Measurements from ENCODE around the gene CNTN5.

The CNTN5 gene

DNA sequence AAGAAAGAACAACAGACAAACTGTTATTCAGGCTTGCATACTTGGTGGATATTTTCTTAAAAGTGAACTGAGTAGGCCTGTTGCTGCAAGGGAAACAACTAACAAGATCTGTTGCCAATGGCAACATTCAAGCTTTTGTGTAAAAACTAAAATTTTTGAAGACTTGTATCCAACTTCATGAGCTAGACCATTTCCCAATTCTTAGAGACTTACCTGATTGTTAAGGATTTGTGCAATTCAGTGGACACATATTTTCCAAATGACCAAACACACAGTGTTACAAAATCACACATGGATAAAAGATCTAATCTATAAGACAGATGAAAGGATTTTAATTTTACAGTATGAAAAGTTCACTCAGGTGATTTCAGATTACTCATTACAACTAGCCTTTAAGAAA, 564.1 kb downstream of the CNTN5 start:
- Histone ChIP-seq H3K4me1 (ENCODE audit: control insufficient read depth, insufficient read depth, low read length) (no peaks in the 10 kb centered on the region), H3K9me3 (replicated peaks; ENCODE audit: low read length) (no peaks in the 10 kb centered on the region), H3K4me2 (ENCODE audit: low read length) (no peak overlapping the region), H3K36me3 (ENCODE audit: insufficient read depth, low read length) (no peaks in the 10 kb centered on the region), H3K9ac (ENCODE audit: low read depth, low read length) (no peak overlapping the region), H3K27me3 (ENCODE audit: control insufficient read depth, insufficient read depth, low read length) (no peaks in the 10 kb centered on the region), H3K4me3 (ENCODE audit: low read length) (no peak overlapping the region)

DNA sequence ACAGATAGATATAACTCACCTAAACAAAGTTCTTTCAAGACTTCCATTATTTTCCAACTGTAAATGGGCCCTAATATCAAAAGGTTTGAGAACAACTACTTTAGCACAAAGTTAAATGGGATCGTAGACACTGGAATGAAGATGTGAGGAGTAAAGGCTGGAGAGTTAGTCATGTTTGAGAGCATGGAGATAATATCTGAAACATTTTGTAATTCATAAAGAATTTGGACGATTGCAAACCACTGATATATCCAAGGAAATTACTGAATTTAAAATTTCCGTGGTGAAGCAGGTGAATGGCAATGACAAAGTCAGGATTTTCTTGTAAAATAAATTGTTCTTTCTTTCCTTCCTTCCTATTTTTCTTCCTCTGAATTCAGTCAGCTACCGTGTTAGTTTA, 564.9 kb downstream of the CNTN5 start:
- Histone ChIP-seq H3K36me3 (ENCODE audit: insufficient read depth, low read length) (no peaks in the 10 kb centered on the region), H3K4me2 (ENCODE audit: low read length) (no peak overlapping the region), H3K4me1 (ENCODE audit: control insufficient read depth, insufficient read depth, low read length) (no peaks in the 10 kb centered on the region), H3K9me3 (replicated peaks; ENCODE audit: low read length) (no peaks in the 10 kb centered on the region), H3K9ac (ENCODE audit: low read depth, low read length) (no peak overlapping the region), H3K27me3 (ENCODE audit: control insufficient read depth, insufficient read depth, low read length) (no peaks in the 10 kb centered on the region), H3K4me3 (ENCODE audit: low read length) (no peak overlapping the region)

DNA sequence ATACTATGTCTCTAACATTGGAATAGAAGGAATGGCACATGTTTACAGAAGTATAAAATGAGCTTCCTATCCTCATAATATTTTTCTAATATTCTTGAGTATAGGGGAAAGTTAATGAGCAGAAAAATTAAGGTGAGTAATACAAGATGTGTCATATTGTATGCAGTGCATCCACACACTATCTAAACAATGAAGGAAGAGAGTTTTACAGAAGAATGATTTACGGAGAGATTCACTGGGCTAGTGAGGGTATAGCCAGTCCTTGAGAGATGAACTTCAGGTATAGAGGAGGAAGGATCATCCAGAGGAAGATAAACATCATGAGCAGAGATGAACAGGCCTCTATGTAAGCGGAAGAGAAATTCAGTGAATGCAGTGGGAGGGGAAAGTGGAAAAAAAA, 569.0 kb downstream of the CNTN5 start:
- no peaks in the 10 kb centered on the region for H3K4me1 ChIP-seq (ENCODE audit: control insufficient read depth, insufficient read depth, low read length)
- H3K4me2 ChIP-seq (ENCODE audit: low read length) = no peak overlapping the region
- no peak overlapping the region for H3K9ac ChIP-seq (ENCODE audit: low read depth, low read length)
- H3K36me3 ChIP-seq (ENCODE audit: insufficient read depth, low read length) = no peaks in the 10 kb centered on the region
- H3K27me3 ChIP-seq (ENCODE audit: control insufficient read depth, insufficient read depth, low read length) = no peaks in the 10 kb centered on the region
- H3K4me3 ChIP-seq (ENCODE audit: low read length) = no peak overlapping the region
- no peaks in the 10 kb centered on the region for H3K9me3 ChIP-seq (replicated peaks; ENCODE audit: low read length)

DNA sequence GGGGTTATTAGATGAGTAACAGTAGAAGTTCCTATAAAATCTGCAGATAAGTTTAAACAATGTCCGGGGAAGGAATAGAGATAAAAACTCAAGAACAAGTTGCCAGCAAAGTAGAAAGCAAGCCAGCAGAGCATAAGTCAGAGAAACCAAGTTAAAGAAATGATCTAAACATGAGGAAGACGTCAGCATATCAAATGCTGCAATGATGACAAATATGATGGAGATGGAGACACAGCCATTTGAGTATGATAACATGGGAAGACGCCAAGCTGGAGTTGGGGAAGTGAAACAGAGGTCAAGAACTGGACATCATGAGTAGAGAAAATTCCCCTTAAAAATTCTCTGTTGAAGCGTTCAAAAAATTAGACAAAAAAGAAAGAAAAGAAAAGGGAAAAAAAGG, 571.5 kb downstream of the CNTN5 start:
- H3K4me1 ChIP-seq (ENCODE audit: control insufficient read depth, insufficient read depth, low read length) = no peaks in the 10 kb centered on the region
- H3K36me3 ChIP-seq (ENCODE audit: insufficient read depth, low read length) = no peaks in the 10 kb centered on the region
- no peak overlapping the region for H3K4me3 ChIP-seq (ENCODE audit: low read length)
- H3K9ac ChIP-seq (ENCODE audit: low read depth, low read length) = no peak overlapping the region
- H3K4me2 ChIP-seq (ENCODE audit: low read length) = no peak overlapping the region
- no peaks in the 10 kb centered on the region for H3K9me3 ChIP-seq (replicated peaks; ENCODE audit: low read length)
- H3K27me3 ChIP-seq (ENCODE audit: control insufficient read depth, insufficient read depth, low read length) = no peaks in the 10 kb centered on the region

DNA sequence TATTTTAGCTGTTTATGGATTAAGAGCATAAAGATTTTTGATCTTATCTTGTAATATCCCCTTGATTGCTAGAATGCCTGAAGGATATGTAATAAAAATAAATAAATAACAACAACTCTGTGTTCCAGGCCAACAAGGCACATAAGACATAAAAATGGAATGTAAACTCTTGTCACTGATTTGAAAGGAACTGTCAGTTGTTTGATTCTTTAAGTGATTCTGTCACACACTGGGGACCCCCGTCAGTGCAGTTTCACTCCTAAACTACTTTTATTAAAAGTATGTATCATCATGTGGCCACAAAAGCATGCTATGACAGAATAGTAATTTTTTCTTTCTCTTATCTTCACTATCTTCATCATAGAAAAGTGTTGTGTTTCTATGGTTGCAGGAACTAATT, 572.4 kb downstream of the CNTN5 start:
- Histone ChIP-seq H3K27me3 (ENCODE audit: control insufficient read depth, insufficient read depth, low read length) (no peaks in the 10 kb centered on the region), H3K9ac (ENCODE audit: low read depth, low read length) (no peak overlapping the region), H3K36me3 (ENCODE audit: insufficient read depth, low read length) (no peaks in the 10 kb centered on the region), H3K9me3 (replicated peaks; ENCODE audit: low read length) (no peaks in the 10 kb centered on the region), H3K4me1 (ENCODE audit: control insufficient read depth, insufficient read depth, low read length) (no peaks in the 10 kb centered on the region), H3K4me3 (ENCODE audit: low read length) (no peak overlapping the region), H3K4me2 (ENCODE audit: low read length) (no peak overlapping the region)

DNA sequence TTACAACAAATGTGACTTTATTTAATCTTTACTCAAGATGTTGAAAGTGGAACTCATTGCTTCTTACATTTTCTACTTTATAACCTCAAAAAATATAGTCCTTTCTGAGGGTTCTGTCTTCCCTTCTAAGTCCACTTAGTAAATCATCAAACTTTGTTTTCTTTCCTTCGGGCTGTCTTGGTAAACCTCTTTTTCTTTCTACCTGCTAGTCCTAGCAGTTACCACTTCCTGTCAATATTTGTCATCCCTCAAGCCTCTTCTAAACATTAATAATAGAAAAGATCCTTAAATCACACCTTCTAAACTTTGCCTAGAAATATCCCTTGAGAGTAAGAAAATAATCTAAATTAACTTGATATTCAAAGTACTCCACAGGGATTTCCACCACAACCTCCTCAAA, 580.4 kb downstream of the CNTN5 start:
- Histone ChIP-seq H3K27me3 (ENCODE audit: control insufficient read depth, insufficient read depth, low read length) (no peaks in the 10 kb centered on the region), H3K4me3 (ENCODE audit: low read length) (no peak overlapping the region), H3K4me1 (ENCODE audit: control insufficient read depth, insufficient read depth, low read length) (no peaks in the 10 kb centered on the region), H3K9me3 (replicated peaks; ENCODE audit: low read length) (no peaks in the 10 kb centered on the region), H3K9ac (ENCODE audit: low read depth, low read length) (no peak overlapping the region), H3K36me3 (ENCODE audit: insufficient read depth, low read length) (no peaks in the 10 kb centered on the region), H3K4me2 (ENCODE audit: low read length) (no peak overlapping the region)

DNA sequence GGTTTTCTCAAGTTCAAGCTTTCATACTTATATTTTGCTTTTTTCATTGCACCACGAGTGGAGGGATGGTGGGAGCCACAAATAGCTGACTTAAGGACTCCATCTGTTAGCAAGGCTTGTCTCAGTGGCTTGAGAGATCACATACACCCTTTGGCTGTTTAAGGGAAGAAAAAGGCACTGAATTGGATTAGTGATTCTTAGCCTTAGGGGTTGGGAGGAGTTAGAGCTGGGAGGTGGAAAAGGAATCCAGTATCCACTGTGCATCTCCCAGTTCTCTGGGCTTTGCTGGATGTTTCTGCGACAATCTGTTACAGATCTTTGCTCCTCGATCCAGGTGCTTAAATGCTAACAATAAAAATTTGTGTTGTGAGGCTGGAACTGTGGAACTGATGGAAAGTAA, 593.6 kb downstream of the CNTN5 start:
- H3K9me3 ChIP-seq (replicated peaks; ENCODE audit: low read length) = no peaks in the 10 kb centered on the region
- H3K4me2 ChIP-seq (ENCODE audit: low read length) = no peak overlapping the region
- no peak overlapping the region for H3K4me3 ChIP-seq (ENCODE audit: low read length)
- no peak overlapping the region for H3K9ac ChIP-seq (ENCODE audit: low read depth, low read length)
- H3K36me3 ChIP-seq (ENCODE audit: insufficient read depth, low read length) = no peaks in the 10 kb centered on the region
- no peaks in the 10 kb centered on the region for H3K4me1 ChIP-seq (ENCODE audit: control insufficient read depth, insufficient read depth, low read length)
- H3K27me3 ChIP-seq (ENCODE audit: control insufficient read depth, insufficient read depth, low read length) = no peaks in the 10 kb centered on the region

DNA sequence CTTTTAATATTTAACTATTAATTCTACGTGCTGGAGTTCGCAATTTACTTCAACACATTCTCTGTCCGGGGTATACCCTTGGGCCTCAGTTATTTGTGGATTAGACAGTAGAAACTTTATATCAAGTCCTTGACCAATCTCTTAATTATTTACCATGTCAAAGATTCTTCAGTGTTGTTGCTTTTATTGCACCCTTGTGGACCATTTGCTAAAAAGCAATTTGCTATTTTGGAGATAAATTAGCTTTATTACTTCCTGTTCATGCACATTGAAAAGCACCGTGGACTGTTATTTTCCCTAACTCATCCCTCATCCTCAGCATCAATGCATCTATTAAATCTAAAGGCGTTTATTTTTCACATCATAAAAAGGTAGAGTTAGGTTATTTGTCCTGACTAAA, 609.9 kb downstream of the CNTN5 start:
- no peaks in the 10 kb centered on the region for H3K27me3 ChIP-seq (ENCODE audit: control insufficient read depth, insufficient read depth, low read length)
- H3K4me2 ChIP-seq (ENCODE audit: low read length) = no peak overlapping the region
- H3K9ac ChIP-seq (ENCODE audit: low read depth, low read length) = no peak overlapping the region
- H3K9me3 ChIP-seq (replicated peaks; ENCODE audit: low read length) = no peaks in the 10 kb centered on the region
- peaks cover 9% of the 10 kb centered on the region for H3K4me1 ChIP-seq (ENCODE audit: control insufficient read depth, insufficient read depth, low read length)
- H3K4me3 ChIP-seq (ENCODE audit: low read length) = no peak overlapping the region
- H3K36me3 ChIP-seq (ENCODE audit: insufficient read depth, low read length) = no peaks in the 10 kb centered on the region

DNA sequence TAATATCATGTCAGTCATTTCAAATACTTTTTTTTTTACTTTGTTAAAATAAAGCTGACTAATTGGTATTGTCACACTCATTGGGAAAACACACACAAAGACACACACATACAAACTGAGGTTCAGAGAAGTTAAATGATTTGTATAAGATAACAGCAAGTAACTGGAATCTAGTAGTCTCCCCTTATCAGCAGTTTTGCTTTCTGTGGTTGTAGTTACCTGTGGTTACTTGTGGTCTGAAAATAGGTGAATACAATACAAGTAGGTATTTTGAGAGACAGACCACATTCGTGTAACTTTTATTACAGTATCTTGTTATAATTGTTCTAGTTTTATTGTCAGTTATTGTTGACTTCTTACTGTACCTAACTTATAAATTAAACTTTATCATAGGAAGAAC, 610.9 kb downstream of the CNTN5 start:
- H3K27me3 ChIP-seq (ENCODE audit: control insufficient read depth, insufficient read depth, low read length) = no peaks in the 10 kb centered on the region
- H3K4me1 ChIP-seq (ENCODE audit: control insufficient read depth, insufficient read depth, low read length) = peaks cover 9% of the 10 kb centered on the region
- H3K4me2 ChIP-seq (ENCODE audit: low read length) = no peak overlapping the region
- no peak overlapping the region for H3K9ac ChIP-seq (ENCODE audit: low read depth, low read length)
- no peak overlapping the region for H3K4me3 ChIP-seq (ENCODE audit: low read length)
- no peaks in the 10 kb centered on the region for H3K36me3 ChIP-seq (ENCODE audit: insufficient read depth, low read length)
- H3K9me3 ChIP-seq (replicated peaks; ENCODE audit: low read length) = no peaks in the 10 kb centered on the region

DNA sequence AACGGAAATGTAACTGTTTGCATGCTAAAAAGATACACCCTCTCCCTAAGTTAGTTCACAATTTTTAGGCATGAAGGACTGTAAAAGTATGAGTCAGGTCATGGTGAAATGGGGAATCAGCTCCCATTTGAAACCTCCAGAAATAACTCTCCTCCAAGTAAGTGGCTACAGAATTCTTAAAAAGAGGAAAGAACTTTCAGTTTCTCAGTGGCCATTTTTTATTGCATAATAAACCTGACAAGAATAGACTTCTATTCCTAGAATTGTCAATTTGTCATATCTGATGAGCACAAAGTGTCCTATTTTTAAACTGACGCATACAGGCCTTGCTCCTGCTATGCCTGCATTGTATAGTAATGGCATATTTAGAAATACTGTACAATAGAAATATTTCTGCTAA, 612.2 kb downstream of the CNTN5 start:
- Histone ChIP-seq H3K27me3 (ENCODE audit: control insufficient read depth, insufficient read depth, low read length) (no peaks in the 10 kb centered on the region), H3K36me3 (ENCODE audit: insufficient read depth, low read length) (no peaks in the 10 kb centered on the region), H3K4me1 (ENCODE audit: control insufficient read depth, insufficient read depth, low read length) (no peaks in the 10 kb centered on the region), H3K9ac (ENCODE audit: low read depth, low read length) (no peak overlapping the region), H3K4me2 (ENCODE audit: low read length) (no peak overlapping the region), H3K4me3 (ENCODE audit: low read length) (no peak overlapping the region), H3K9me3 (replicated peaks; ENCODE audit: low read length) (no peaks in the 10 kb centered on the region)

DNA sequence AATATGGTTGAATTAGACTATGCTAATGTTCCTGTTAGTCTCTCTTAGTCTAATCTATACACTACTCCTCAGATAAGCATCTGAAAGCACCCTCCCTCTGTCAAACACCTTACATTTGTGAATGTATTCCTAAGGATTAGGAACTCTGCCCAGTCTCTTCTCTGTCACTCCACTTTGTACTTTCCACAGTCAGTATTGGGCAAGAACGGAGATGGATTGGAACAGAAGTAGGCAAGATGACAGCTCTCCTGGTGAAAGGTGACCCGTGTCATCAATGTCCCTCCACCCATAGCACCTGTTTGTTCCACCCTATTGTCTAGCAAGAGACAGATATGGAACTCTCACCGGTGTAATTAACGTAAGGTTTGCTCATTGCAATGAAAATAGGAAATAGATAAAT, 613.8 kb downstream of the CNTN5 start:
- no peaks in the 10 kb centered on the region for H3K36me3 ChIP-seq (ENCODE audit: insufficient read depth, low read length)
- no peak overlapping the region for H3K4me3 ChIP-seq (ENCODE audit: low read length)
- no peak overlapping the region for H3K4me2 ChIP-seq (ENCODE audit: low read length)
- no peak overlapping the region for H3K9ac ChIP-seq (ENCODE audit: low read depth, low read length)
- H3K27me3 ChIP-seq (ENCODE audit: control insufficient read depth, insufficient read depth, low read length) = no peaks in the 10 kb centered on the region
- no peaks in the 10 kb centered on the region for H3K9me3 ChIP-seq (replicated peaks; ENCODE audit: low read length)
- H3K4me1 ChIP-seq (ENCODE audit: control insufficient read depth, insufficient read depth, low read length) = no peaks in the 10 kb centered on the region

DNA sequence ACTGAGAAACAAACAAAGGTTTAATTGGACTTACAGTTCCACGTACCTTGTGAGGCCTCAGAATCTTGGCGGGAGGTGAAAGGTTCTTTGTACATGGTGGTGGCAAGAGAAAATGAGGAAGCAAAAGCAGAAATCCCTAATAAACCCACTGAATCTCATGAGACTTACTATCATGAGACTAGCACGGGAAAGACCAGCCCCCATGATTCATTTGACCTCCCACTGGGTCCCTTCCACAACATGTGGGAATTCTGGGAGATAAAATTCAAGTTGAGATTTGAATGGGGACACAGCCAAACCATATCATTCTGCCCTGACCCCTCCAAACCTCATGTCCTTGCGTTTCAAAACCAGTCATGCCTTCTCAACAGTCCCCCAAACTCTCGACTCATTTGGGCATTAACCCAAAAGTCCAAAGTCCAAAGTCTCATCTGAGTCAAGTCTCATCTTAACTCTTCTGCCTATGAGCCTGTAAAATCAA, 617.4 kb downstream of the CNTN5 start:
- H3K4me2 ChIP-seq (ENCODE audit: low read length) = no peak overlapping the region
- no peaks in the 10 kb centered on the region for H3K36me3 ChIP-seq (ENCODE audit: insufficient read depth, low read length)
- no peak overlapping the region for H3K9ac ChIP-seq (ENCODE audit: low read depth, low read length)
- no peaks in the 10 kb centered on the region for H3K9me3 ChIP-seq (replicated peaks; ENCODE audit: low read length)
- H3K27me3 ChIP-seq (ENCODE audit: control insufficient read depth, insufficient read depth, low read length) = no peaks in the 10 kb centered on the region
- H3K4me1 ChIP-seq (ENCODE audit: control insufficient read depth, insufficient read depth, low read length) = no peaks in the 10 kb centered on the region
- H3K4me3 ChIP-seq (ENCODE audit: low read length) = no peak overlapping the region
